Neural progenitor cell (in vitro differentiated cells): Measurements from ENCODE around the gene CCKAR. TPM values are rescaled to one million over a fixed set of nuclear protein-coding genes. Genes with fewer than 3 reads are reported as not detected.

Experiments used
- DNase-seq: peaks from one replicate; pipeline ENCODE4 v3.0.0-alpha.2; 2016; ENCODE audit warnings: low spot score
- H2AFZ ChIP-seq: fragments of 200-600 bp; sonication (generic); replicated peaks from 2 replicates; pipeline ENCODE4 v1.6.1; 2016; ENCODE audit warnings: antibody characterized with exemption
- H3F3A ChIP-seq: fragments of 200-600 bp; sonication (generic); 2 replicates; pipeline ENCODE4 v1.6.1; 2016; ENCODE audit warnings: antibody characterized with exemption, low read depth
- H3K27ac ChIP-seq: fragments of 200-600 bp; sonication (generic); 2 replicates; pipeline ENCODE4 v1.5.1; 2016; ENCODE audit warnings: mild to moderate bottlenecking
- H3K27me3 ChIP-seq: fragments of 200-600 bp; sonication (generic); 2 replicates; pipeline ENCODE4 v1.6.1; 2016; ENCODE audit warnings: mild to moderate bottlenecking, moderate library complexity
- H3K36me3 ChIP-seq: fragments of 200-600 bp; sonication (generic); 2 replicates; pipeline ENCODE4 v1.5.1; 2016
- H3K4me1 ChIP-seq: fragments of 200-600 bp; sonication (generic); 2 replicates; pipeline ENCODE4 v1.6.1; 2016; ENCODE audit warnings: mixed run types
- H3K4me2 ChIP-seq: fragments of 200-600 bp; sonication (generic); 2 replicates; pipeline ENCODE4 v1.6.1; 2016
- H3K4me3 ChIP-seq: fragments of 200-600 bp; sonication (generic); 2 replicates; pipeline ENCODE4 v1.5.1; 2016
- H3K79me2 ChIP-seq: fragments of 200-600 bp; sonication (generic); 2 replicates; pipeline ENCODE4 v1.6.1; 2016; ENCODE audit warnings: low read depth
- H3K9ac ChIP-seq: fragments of 200-600 bp; sonication (generic); 2 replicates; pipeline ENCODE4 v1.6.1; 2016
- H3K9me3 ChIP-seq: fragments of 200-600 bp; sonication (generic); 2 replicates; pipeline ENCODE4 v1.5.1; 2016; ENCODE audit warnings: low read depth
- H4K20me1 ChIP-seq: fragments of 200-600 bp; sonication (generic); 2 replicates; pipeline ENCODE4 v1.6.1; 2016; ENCODE audit warnings: low read depth
- H3K27ac Mint-ChIP-seq: 3 replicates; pipeline ENCODE4 v1.8.0; 2021; ENCODE audit warnings: mixed read lengths
- H3K27me3 Mint-ChIP-seq: 2 replicates; pipeline ENCODE4 v1.8.0; 2022; ENCODE audit warnings: low read depth, mild to moderate bottlenecking, inconsistent platforms, moderate library complexity, mixed read lengths; ENCODE audit not compliant: insufficient read depth
- H3K36me3 Mint-ChIP-seq: 3 replicates; pipeline ENCODE4 v1.8.0; 2021; ENCODE audit warnings: mixed read lengths
- H3K4me1 Mint-ChIP-seq: 3 replicates; pipeline ENCODE4 v1.8.0; 2021; ENCODE audit warnings: mixed read lengths
- H3K4me3 Mint-ChIP-seq: 3 replicates; pipeline ENCODE4 v1.8.0; 2021; ENCODE audit warnings: mild to moderate bottlenecking, moderate library complexity, mixed read lengths
- H3K9me3 Mint-ChIP-seq: 3 replicates; pipeline ENCODE4 v1.8.0; 2020; ENCODE audit warnings: mixed read lengths
- EZH2 ChIP-seq: fragments of 200-600 bp; sonication (generic); IDR thresholded peaks from 2 replicates; pipeline ENCODE4 v1.6.1; 2017; ENCODE audit warnings: antibody characterized with exemption, mild to moderate bottlenecking, moderate library complexity
- EZH2phosphoT487 ChIP-seq: fragments of 200-600 bp; sonication (generic); IDR thresholded peaks from 2 replicates; pipeline ENCODE4 v1.6.1; 2017; ENCODE audit warnings: antibody characterized with exemption
- total RNA-seq: library from RNA; depleted of rRNA; stranded (reverse); fragments of >200 nt; gene quantifications from 2 replicates; pipeline ENCODE4 v1.2.3, GENCODE V29; 2015; ENCODE audit warnings: low replicate concordance
- TF ChIP-seq, protein P1 (sequence below): fragments of 200-600 bp; sonication (generic); IDR thresholded peaks from 2 replicates; pipeline ENCODE4 v1.5.1; 2017; ENCODE audit warnings: antibody characterized with exemption, mild to moderate bottlenecking

Gene CCKAR
- total RNA-seq, 1 donor from 2014 or later = not detected

GRCh38 chr4:26475716-26476115 lies 14.6 kb downstream of the CCKAR start:
- Histone ChIP-seq H3K79me2 (no peaks in the 10 kb centered on the region), H3K27ac (no peak overlapping the region), H2AFZ (no peak overlapping the region), H3K4me2 (no peak overlapping the region), H3K9me3 (no peaks in the 10 kb centered on the region), H3K4me1 (no peaks in the 10 kb centered on the region), H3K36me3 (no peaks in the 10 kb centered on the region), H3K27me3 (no peaks in the 10 kb centered on the region), H3K9ac (no peak overlapping the region), H4K20me1 (no peaks in the 10 kb centered on the region), H3K4me3 (no peak overlapping the region), H3F3A (no peaks in the 10 kb centered on the region)
- DNase-seq = no peak
- H3K27me3 Mint-ChIP-seq = no peaks in the 10 kb centered on the region
- TF ChIP-seq EZH2phosphoT487 (no peak), EZH2 (no peak)
- TF ChIP-seq, protein P1, sequence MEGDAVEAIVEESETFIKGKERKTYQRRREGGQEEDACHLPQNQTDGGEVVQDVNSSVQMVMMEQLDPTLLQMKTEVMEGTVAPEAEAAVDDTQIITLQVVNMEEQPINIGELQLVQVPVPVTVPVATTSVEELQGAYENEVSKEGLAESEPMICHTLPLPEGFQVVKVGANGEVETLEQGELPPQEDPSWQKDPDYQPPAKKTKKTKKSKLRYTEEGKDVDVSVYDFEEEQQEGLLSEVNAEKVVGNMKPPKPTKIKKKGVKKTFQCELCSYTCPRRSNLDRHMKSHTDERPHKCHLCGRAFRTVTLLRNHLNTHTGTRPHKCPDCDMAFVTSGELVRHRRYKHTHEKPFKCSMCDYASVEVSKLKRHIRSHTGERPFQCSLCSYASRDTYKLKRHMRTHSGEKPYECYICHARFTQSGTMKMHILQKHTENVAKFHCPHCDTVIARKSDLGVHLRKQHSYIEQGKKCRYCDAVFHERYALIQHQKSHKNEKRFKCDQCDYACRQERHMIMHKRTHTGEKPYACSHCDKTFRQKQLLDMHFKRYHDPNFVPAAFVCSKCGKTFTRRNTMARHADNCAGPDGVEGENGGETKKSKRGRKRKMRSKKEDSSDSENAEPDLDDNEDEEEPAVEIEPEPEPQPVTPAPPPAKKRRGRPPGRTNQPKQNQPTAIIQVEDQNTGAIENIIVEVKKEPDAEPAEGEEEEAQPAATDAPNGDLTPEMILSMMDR = no peak
- no peak overlapping the region for H3K27ac Mint-ChIP-seq
- peaks cover 2% of the 10 kb centered on the region for H3K9me3 Mint-ChIP-seq
- H3K4me1 Mint-ChIP-seq = no peaks in the 10 kb centered on the region
- H3K36me3 Mint-ChIP-seq = no peaks in the 10 kb centered on the region
- no peak overlapping the region for H3K4me3 Mint-ChIP-seq

DNA sequence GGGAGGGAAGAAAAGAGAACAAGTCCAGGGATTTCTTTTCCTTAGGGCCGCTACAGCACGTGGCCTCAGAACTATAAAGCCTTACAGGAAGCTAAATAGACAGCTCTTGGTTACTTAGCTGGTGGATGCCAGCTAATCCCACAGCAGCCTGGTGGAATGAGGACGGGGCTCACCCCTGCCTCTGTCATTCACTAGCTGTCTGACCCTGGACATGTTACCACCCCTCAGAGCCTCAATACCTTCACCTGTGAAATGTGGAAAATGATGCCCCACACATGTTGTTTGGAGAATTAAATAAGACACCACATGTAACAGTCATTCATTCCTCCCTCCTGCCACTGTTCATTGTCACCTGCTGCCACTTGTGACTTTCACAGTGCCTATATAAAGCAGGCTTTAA lies 15.7 kb downstream of the CCKAR start:
- H3K4me1 Mint-ChIP-seq = no peaks in the 10 kb centered on the region
- no peaks in the 10 kb centered on the region for H3F3A ChIP-seq
- H3K79me2 ChIP-seq = no peaks in the 10 kb centered on the region
- no peak overlapping the region for H3K27ac ChIP-seq
- no peaks in the 10 kb centered on the region for H3K4me1 ChIP-seq
- H3K9me3 Mint-ChIP-seq = peaks cover 2% of the 10 kb centered on the region
- H3K4me3 ChIP-seq = no peak overlapping the region
- no peak overlapping the region for H2AFZ ChIP-seq
- no peaks in the 10 kb centered on the region for H3K36me3 Mint-ChIP-seq
- no peaks in the 10 kb centered on the region for H4K20me1 ChIP-seq
- H3K4me2 ChIP-seq = no peak overlapping the region
- H3K27me3 ChIP-seq = no peaks in the 10 kb centered on the region
- no peak overlapping the region for H3K4me3 Mint-ChIP-seq
- TF ChIP-seq, protein P1 = no peak
- TF ChIP-seq EZH2 (no peak), EZH2phosphoT487 (no peak)
- H3K9ac ChIP-seq = no peak overlapping the region
- H3K27me3 Mint-ChIP-seq = no peaks in the 10 kb centered on the region
- no peaks in the 10 kb centered on the region for H3K9me3 ChIP-seq
- H3K36me3 ChIP-seq = no peaks in the 10 kb centered on the region
- no peak for DNase-seq
- no peak overlapping the region for H3K27ac Mint-ChIP-seq

DNA sequence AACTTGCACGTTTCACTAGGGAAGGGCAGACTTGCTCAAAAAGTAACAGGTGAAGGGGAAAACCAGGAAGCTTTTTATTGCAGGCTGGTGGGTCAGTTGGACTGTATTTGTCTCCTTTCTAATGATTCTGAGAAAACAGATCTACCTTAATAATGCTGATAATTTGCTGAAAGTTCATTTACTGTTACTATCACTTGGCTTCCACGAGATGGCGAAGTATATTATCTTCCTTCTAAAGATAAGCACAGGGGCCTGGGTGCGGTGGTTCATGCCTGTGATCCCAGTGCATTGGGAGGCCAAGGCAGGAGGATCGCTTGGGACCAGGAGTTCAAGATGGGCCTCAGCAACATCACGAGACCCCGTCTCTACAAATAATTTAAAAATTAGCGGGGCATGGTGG lies 16.4 kb downstream of the CCKAR start:
- no peaks in the 10 kb centered on the region for H3K27me3 ChIP-seq
- no peaks in the 10 kb centered on the region for H3K79me2 ChIP-seq
- Mint-ChIP-seq H3K4me1 (no peaks in the 10 kb centered on the region), H3K4me3 (no peak overlapping the region), H3K27ac (no peak overlapping the region), H3K36me3 (no peaks in the 10 kb centered on the region), H3K27me3 (no peaks in the 10 kb centered on the region), H3K9me3 (peaks cover 2% of the 10 kb centered on the region)
- H4K20me1 ChIP-seq = no peaks in the 10 kb centered on the region
- H3K27ac ChIP-seq = no peak overlapping the region
- H3K9ac ChIP-seq = no peak overlapping the region
- H3K9me3 ChIP-seq = no peaks in the 10 kb centered on the region
- H3K4me1 ChIP-seq = no peaks in the 10 kb centered on the region
- H3K4me3 ChIP-seq = no peak overlapping the region
- no peak for TF ChIP-seq EZH2phosphoT487
- TF ChIP-seq, protein P1 = no peak
- no peak for TF ChIP-seq EZH2
- H3K4me2 ChIP-seq = no peak overlapping the region
- H3K36me3 ChIP-seq = no peaks in the 10 kb centered on the region
- no peak overlapping the region for H2AFZ ChIP-seq
- H3F3A ChIP-seq = no peaks in the 10 kb centered on the region
- no peak for DNase-seq

GRCh38 chr4:26471890-26472289 lies 18.4 kb downstream of the CCKAR start:
- Histone ChIP-seq H3K27ac (no peak overlapping the region), H3K79me2 (no peaks in the 10 kb centered on the region), H2AFZ (no peak overlapping the region), H3F3A (no peaks in the 10 kb centered on the region), H3K4me2 (no peak overlapping the region), H3K4me1 (no peaks in the 10 kb centered on the region), H4K20me1 (no peaks in the 10 kb centered on the region), H3K9me3 (no peaks in the 10 kb centered on the region), H3K4me3 (no peak overlapping the region), H3K27me3 (no peaks in the 10 kb centered on the region), H3K9ac (no peak overlapping the region), H3K36me3 (no peaks in the 10 kb centered on the region)
- TF ChIP-seq EZH2phosphoT487 (no peak), EZH2 (no peak)
- TF ChIP-seq, protein P1 = no peak
- Mint-ChIP-seq H3K9me3 (no peaks in the 10 kb centered on the region), H3K4me1 (no peaks in the 10 kb centered on the region), H3K36me3 (no peaks in the 10 kb centered on the region), H3K4me3 (no peak overlapping the region), H3K27ac (no peak overlapping the region), H3K27me3 (no peaks in the 10 kb centered on the region)
- no peak for DNase-seq
